HG03469 (cell line): Measurements from ENCODE around the gene MTA1.

Source experiments
- ATAC-seq: cut with Tn5 transposase; IDR thresholded peaks from one replicate; pipeline ENCODE4 v1.9.1; 2021; ENCODE audit warnings: mild to moderate bottlenecking, moderate library complexity, moderate number of reproducible peaks; ENCODE audit not compliant: unreplicated experiment

The MTA1 gene

DNA sequence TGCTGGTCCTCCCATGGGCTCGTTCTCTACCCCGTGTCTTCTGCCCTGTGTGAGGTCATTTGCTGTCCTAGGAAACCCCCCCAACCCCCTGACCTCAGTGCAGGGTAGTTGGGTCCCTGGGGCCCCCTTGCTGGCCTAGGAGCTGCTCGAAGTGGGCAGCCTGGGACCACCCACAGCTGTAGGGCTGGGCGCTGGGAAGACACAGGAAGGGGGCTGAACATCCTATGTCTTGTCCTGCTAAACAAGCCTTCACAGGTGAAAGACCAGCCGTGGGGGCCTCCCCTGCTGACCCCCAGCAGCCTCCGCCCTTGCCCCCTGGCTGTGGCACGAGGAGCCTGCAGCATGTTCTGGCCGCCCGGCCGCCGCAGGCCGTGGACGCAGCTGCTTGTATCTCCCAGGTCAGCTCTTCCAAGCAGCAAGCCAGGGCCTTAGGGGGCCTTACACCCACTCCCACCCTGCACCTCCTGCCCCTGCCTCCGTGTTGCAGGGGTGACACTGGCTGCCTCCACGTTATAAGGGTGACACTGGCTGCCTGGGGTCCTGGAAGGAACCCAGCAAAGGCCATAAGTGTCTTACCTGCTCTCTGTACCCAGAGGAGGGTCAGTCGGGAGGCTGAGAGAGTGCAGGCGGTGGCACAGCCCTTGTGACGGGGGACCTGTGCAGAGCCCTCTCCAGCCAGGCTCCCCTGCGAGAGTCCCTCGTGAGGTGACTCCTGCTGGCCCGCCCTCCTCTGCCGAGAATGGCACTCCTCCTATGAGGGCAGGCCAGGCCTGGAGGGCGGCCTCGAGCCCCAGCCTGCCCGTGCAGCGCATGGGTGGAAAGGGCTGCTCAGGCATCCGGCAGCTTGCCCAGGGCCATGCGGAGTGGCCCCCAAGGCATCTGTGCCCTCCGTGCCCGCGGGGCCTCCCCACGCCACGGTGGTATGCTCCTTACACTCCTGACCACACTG, 32.8 kb upstream of the MTA1 start:
- no peak for ATAC-seq

DNA sequence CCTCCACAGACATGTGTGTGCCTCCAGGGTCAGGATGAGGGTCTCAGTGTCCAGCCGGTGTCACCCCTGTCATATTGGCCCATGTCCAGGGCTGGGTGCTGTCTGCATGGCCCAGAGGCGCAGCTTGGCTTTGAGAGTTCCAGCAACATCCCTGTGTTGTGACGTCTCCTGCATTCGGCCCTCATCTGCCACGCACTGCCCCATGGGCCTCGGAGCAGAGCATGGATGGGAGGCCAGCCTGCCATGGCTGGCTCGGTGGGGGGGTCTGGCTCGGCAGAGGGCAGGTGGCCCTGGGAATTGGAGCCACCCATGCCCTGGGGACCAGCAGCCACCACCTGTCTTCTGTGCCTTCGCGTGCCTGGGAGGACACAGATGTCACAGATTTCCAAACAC, 32.1 kb upstream of the MTA1 start:
- ATAC-seq: no peak

DNA sequence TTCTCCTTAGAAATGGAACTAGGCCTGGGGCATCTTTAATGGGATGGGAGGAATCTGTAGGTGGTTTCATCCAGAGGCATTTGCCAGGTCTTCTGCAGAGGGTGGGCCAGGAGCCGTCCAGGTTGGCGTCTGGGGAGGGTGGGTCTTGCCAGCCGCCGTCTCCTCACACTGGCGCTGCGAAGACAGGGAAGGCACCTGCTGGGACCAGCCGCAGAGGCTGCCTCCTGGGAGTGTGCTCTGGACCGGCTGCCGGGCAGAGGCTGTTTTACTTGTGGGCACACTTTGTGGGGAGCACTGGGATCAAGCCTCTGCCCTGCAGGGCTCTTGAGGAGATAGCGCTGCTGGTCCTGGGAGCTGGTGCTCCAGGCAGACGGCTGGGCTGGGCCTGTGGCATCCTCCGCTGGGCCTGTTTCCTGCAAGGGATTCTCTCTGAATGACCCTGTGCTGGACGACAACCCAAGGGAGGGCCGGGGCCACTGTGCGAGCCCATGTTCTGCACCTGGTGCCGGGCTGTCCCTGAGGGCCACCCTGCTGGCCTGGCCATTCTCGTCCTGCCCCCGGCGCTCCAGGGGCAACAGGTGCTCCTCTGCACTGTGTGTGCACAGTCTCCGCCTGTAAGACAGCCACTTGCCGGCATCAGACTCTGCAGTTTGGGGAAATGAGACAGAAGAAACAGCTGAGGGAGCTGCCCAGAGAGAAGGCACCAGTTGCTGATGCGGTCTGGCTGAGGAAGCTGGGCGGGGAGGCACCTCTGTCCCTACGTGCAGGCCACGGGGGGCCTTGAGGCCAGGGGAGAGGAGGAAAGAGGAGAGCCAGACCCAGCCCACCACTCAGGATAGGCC, 31.3 kb upstream of the MTA1 start:
- ATAC-seq: no peak

DNA sequence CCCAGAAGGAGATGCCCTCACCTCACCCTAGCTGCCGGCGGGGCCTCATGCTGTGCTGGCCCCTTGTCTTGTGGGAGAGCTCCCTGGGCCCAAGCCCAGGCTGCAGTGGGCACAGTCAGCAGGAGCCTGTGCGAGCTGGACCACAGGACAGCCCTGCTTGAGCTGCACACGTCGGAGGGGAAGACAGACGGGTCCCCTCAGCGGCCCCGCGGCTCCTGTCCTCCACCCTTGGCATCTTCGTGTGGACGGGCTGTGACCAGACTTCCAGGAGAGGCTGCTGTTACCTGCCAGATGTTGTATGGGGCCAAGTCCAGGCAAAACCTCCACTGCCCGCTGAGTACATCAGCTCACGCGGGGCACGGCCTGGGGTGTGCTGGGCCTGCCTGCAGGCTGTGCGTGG, 30.7 kb upstream of the MTA1 start:
- ATAC-seq: no peak

DNA sequence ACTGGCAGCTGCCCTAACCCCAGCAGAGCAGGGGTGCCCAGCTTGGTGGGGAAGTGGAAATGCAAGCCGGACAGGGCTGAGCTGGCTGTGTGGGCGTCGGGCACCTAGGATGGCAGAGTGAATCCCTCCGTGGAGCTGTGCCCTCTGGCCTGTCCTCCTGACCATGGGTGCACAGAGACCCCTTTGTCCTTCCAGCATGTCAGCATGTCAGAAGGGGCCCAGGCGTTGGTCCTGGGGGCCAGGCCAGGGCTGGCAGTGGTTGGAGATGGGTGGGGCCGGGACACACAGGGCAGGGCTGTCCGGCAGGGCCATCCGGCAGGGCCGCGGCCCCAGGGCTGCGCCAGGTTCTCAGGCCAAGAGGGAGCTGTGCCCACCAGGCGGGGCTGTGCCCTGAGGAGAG, 30.1 kb upstream of the MTA1 start:
- ATAC-seq: no peak

DNA sequence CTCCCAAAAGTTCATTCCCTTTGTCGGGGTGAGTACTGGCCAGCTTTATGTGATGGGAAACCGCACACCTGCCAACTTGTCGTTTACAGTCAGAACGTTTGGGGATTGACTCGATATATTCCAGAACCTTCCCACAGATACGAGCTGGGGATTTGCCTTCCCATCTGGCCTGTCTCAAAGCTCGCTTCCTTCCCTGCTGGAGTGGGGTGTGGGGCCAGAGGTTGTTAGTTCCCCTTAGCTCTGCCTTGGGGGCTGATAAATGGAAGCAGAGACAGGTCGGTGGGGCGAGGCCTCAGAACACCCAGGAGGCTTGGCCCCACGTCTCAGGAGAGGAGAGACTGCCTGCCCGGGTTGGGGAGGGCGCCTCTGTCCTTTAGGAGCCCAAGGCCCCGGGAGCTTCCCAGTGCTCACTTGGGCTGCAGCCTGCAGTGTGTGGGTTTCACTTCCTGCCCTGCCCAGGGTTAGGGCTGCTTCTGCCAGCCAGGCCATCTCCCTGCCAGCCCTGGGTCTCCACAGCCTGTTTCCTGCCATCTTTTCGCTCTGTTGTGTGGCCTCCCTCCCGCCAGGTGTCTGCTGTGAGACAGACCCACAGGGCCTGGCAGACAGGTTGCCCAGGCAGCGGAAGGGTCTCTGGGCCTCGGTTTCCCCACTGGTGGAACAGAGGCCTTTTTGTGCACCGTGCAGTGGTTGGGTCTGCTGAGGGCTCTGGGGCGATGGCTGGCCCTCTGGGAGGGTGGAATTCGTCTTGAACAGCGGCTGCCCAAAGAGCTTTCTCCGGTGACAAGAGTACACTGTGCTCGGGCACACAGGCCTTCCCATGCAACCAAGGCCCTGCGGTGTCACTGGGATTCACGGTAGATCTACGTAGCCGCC, 29.4 kb upstream of the MTA1 start:
- no peak for ATAC-seq

DNA sequence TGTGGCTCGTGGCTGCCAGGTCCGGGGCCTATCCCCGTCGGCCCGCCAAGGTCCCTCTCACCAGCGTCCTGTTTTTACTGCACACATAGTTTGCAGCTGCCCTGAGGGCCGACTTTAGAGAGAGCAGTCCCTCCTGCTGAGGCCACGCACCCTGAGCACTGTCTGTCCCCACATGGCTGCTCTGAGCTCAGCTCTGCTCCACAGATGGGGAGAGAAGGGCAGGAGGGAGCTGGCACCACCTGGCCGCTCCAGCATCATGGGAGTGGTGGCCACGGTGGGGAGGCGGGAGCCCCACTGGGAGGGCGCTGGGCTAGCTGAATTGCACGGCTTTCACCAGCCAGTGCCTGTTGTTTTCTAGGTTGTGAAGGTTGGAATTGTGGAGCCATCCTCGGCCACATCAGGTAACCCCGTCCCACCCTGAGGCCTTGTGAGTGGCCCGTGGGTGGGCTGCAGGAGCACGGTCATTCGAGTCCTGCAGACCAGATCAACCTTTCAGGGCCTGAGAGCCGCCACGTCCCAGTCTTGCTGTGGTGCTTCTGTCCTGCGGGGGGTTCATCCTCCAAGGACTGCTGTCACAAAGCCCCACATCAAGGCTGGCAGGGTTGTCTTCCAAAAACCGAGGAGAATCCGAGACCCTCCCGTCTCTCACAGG, 28.7 kb upstream of the MTA1 start:
- no peak for ATAC-seq

DNA sequence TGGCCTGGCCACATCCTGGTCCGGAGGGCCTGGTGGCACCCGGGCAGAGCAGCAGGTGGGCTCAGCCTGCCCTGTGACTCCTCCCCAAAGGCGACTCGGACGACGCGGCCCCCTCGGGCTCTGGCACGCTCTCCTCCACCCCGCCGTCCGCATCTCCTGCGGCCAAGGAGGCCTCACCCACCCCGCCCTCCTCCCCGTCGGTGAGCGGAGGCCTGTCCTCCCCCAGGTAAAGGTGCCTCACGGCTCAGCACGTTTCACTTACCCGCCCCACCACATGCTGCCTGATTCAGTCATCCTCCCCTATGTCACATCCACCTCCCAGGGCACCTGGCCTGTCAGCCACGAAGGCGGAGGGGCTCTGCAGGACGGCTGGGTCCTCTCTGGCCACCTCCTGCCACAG, 28.1 kb upstream of the MTA1 start:
- no peak for ATAC-seq

DNA sequence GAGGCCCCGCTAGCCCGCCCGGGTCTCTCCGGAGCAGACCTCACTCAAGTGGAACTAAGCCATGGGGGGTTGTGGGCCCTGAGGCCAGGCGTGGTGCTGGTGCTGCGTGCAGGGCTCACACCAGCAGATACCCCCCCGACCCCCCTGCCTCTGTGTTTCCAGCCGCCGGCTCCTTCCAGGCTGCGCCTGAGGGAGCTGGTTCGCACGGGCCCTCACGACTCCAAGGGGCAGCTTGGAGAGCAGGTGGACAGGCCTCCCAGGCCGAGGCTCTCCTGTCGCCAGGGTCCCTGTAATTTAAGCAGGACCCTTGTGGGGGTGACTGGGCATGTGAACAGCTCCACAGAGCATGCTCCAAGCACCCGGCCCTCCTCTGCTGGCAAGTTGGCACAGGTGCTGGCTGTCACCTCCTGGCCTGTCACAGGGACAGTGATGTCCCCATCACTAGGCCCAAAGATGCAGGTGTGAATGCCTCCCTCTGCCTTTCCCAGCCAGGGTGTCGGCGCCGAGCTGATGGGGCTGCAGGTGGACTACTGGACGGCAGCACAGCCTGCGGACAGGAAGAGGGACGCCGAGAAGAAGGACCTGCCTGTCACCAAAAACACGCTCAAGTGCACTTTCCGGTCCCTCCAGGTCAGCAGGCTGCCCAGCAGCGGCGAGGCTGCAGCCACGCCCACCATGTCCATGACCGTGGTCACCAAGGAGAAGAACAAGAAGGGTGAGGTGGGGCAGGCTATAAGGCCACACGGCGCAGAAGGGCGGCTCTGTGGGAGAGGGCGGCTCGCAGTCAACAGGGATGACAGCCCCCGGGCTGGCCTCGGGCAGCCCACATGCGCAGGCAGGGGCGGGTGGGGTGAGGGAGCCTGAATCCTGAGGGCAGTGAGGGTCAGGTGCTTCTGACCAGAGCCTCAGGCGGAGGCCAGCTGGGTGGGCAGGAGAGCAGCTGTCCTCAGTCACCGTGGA, 27.2 kb upstream of the MTA1 start:
- no peak for ATAC-seq

DNA sequence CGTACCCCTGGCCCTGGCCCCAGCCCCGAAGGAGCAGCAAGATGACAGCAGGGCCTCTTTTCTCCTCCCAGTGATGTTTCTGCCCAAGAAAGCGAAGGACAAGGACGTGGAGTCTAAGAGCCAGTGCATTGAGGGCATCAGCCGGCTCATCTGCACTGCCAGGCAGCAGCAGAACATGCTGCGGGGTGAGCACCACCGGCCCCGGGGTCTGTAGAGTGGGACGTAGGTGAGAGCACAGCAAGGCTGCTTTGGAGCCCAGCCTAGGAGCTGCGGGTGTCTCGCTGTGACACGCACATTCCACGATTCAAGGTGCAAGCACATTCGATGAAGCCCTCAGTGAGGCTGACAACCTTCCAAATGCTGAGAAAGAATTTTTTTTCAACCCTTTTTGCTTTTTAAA, 26.5 kb upstream of the MTA1 start:
- no peak for ATAC-seq

DNA sequence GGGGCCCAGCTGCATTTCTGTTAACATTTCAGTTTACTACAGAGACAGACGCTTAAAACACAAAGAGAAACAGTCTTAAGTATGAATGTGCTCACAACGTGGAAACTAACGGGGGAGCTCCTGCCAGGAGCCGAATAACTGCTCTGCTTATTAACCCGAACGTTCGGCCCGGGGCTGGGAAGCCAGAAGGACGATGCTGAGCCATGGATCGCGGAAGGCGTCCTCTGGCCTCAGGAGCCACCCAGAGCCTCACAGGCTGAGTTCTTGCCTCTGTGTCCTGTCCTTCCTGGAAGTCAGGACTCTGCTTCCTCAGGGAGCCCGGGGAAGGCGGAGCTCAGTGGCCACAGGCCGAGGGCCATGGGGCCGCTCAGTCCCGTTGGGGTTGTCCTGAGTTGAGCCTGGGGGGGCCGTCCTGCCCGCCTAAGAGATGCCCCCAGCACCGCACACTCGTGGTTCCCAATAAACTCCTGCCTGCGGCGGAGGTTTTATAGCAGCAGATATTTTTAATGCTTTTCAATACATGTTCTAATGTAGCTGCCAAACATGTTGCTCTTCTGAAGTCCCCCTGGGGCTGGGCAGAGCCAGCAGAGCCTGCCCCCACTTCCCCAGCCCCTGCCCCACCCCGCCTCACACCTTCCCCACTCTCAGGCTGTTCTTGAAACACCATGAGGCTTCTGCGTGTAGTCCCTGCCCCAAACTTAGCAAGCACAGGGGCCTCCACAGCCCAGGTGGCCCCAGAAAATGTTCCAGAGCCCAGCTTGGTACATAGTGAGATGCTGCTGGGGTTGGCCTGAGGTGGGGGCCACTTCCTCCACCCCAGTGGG, 24.7 kb upstream of the MTA1 start:
- no peak for ATAC-seq

DNA sequence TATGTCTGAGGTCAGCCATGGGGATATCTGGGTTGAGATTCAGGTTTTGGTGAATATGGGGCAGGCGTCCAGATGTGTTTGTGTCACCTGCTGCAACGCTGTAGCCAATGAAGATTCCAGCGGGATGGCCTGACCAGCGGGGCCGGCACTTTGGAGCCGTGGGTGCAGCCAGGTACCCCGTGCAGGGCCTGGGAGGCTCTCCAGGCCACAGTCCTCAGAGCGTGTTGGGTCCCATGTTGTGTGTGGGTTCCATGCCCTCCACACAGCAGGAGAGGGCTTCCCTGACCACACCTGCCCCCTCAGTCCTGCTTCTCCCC, 24.1 kb upstream of the MTA1 start:
- no peak for ATAC-seq

DNA sequence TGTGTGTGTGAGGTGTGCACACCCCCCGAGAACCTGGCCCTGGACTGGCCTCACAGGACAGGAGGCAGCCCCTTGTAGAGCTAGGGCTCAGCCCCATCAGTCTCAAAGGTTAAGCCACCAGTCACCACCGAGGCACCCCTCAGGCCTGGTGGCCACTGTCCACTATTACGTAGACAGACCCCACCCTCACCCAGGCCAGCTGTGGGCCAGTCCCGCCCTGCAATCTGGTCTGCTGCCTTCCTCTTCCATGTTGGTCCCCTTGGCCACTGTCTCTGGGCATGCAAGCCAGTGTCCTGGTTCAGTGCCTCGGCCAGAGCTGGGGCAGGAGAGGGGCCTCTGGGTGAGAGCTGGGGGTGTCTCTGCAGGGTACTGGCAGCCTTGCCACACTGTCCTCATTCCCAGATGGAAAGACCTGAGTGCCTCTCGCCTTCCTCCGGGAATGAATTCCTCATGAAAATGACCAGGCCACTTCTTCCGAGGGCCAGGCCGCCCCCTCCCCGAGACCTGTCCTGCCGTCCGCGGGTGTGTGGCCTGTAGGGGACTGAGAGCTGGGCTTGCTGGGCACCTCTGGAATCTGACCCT, 22.2 kb upstream of the MTA1 start:
- ATAC-seq: no peak

DNA sequence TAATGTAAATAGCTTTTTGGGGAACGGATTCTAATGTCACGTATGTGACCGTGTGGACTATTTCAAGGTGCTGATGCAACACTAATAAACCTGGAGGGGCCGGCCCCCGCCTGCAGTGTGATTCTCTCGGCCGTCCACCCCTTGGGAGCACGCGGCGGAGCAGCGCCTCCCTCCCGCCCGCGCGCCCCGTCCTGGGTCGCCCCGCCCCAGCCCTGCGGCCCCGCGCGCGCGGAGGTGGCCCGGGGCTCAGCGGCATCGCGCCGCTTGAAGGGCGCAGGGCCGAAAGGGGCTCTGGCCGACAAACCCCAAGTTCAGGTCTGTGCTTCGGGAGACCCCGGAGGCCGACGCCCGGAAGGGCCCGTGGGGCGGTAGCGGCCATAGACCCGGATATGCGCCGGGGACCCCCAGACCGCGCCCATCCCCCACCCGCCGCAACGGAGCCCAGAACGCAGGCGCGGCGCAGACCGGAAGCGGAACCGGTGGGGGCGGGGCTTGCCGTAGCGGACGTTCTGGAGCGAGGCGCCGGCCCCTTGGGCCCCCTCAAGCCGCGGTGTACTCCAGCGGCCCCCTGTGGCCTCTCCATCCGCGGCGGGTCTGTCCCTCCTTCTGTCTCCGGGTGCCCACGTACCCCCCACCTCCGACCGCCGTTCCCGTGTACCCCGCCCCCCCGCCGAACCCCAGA, 21.4 kb upstream of the MTA1 start, which contains the start of gene TEX22:
Gene TEX22, plus strand, starts transcription at position 495 of the 682 bp plus-strand sequence. CDS start 803 bp downstream, outside the sequence.
- peak; percentile 45 for ATAC-seq

DNA sequence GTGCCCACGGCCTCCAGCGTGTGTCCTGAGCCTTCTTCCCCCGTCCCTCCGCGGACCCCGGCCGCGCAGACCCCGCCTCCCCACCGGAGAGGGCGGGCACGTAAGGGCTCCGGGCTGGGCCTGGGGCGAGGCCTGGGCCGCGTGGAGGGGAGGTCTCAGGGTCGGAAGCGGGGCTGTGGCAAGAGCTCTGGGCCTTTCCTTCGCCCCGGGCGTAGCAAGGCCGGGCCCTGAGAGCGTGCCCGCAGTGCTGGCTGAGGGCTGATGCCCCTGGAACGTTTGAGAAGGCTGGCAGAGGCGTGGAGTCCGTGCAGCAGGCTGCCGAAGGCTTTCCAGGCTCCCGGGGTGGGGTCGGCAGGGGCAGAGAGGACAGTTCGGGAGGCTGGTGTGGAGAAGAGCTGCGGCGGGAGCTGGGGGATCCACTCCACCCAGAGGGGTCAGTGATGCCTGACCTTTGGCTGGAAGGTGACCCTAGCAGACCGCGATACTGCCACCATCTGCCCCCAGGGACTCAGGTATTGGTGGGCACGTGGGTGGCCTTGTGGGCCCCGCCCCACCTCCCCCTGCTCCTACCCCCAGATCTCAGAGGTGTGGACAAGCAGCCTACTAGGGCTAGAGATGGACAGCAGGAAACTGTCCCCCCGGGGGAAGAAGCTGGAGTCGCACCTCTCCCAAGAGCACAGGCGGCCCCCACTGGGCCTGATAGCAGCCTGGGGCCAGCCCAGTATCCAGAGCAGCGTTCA, 20.7 kb upstream of the MTA1 start:
- ATAC-seq: peak; percentile 12

DNA sequence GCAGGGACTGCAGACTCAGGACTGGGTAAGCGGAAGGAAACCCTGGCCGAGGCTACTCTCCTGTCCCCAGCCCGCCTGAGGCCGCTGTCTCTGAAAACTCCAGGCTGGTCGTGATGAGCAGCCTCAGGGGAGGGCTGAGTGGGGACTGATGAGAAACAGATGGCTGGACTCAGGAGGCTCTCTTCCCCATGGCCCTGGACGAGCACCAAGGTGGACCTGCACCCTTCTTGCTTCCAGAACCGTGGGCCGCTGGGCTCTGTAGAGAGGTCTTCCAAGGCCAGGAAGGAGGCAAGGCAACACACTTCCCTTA, 20.2 kb upstream of the MTA1 start:
- ATAC-seq: no peak

DNA sequence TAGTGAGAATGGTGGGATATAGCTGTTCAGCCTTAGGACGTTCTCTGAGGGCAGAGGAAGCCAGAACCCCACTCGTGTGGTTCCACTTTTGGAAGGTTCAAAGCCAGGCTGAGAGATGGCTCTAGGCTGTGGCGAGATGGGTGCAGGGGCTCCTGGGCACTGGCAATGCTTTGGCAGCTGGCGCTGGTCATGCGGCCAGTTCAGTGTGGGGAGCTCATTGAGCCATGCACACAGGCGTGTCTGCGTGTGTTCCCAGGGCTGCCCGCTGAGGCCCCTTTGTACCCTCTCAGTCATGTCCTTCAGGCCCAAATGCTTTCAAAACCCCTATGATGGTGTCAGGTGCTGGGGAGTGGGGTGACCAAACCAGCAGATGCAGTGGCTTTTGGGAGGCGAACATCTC, 19.6 kb upstream of the MTA1 start:
- ATAC-seq: no peak
